ENCODE results near the gene ELOVL3. TPM values are rescaled to one million over a fixed set of nuclear protein-coding genes. Genes with fewer than 3 reads are reported as not detected.

Gene ELOVL3
- total and polyA plus RNA-seq, 2 experiments from 2014 or later, result 0.59 TPM; not detected in 1

GRCh38 chr10:102269017-102269416 is 42.9 kb downstream of the ELOVL3 start:
- Histone ChIP-seq H3K79me2 (replicated peaks; ENCODE audit: insufficient read depth) (peaks cover 11% of the 10 kb centered on the region), H3K4me2 (no peak overlapping the region), H3K9me2 (ENCODE audit: insufficient read depth) (no peaks in the 10 kb centered on the region), H2AFZ (no peak overlapping the region), H3K4me3 (no peak overlapping the region), H4K20me1 (replicated peaks; ENCODE audit: insufficient read depth) (peaks cover 17% of the 10 kb centered on the region), H3K27me3 (ENCODE audit: insufficient read depth) (no peaks in the 10 kb centered on the region), H3K4me1 (ENCODE audit: insufficient read depth) (peaks cover 5% of the 10 kb centered on the region), H3K36me3 (ENCODE audit: insufficient read depth) (no peaks in the 10 kb centered on the region), H3F3A (replicated peaks; ENCODE audit: low read depth) (no peaks in the 10 kb centered on the region), H3K27ac (ENCODE audit: low read depth) (no peak overlapping the region)
- Mint-ChIP-seq H3K9me3 (no peaks in the 10 kb centered on the region), H3K27ac (no peak overlapping the region), H3K36me3 (ENCODE audit: low read depth) (no peaks in the 10 kb centered on the region), H3K27me3 (ENCODE audit: insufficient read depth, low read depth, poor library complexity) (no peaks in the 10 kb centered on the region), H3K4me3 (no peak overlapping the region), H3K4me1 (peaks cover 4% of the 10 kb centered on the region; the same call in 2 of the 3 replicates)
- no peak for DNase-seq (ENCODE audit: low spot score)
- ATAC-seq, result no peak
- no peak for TF ChIP-seq REST (IDR thresholded peaks at IDR 0.05; ENCODE audit: unreplicated experiment)
- TF ChIP-seq, protein P1, sequence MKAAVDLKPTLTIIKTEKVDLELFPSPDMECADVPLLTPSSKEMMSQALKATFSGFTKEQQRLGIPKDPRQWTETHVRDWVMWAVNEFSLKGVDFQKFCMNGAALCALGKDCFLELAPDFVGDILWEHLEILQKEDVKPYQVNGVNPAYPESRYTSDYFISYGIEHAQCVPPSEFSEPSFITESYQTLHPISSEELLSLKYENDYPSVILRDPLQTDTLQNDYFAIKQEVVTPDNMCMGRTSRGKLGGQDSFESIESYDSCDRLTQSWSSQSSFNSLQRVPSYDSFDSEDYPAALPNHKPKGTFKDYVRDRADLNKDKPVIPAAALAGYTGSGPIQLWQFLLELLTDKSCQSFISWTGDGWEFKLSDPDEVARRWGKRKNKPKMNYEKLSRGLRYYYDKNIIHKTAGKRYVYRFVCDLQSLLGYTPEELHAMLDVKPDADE (IDR thresholded peaks at IDR 0.05), result no peak
- no peak for TF ChIP-seq NANOG (IDR thresholded peaks at IDR 0.05; ENCODE audit: borderline replicate concordance)
- no peak for TF ChIP-seq ZNF114 (CRISPR knock-in tag; IDR thresholded peaks at IDR 0.05)
- TF ChIP-seq ZNF462 (CRISPR knock-in tag; IDR thresholded peaks at IDR 0.05), result no peak
- no peak for TF ChIP-seq ZNF331 (CRISPR knock-in tag; IDR thresholded peaks at IDR 0.05; ENCODE audit: low read depth)

Measured in GM23338 (cell line).